SH-SY5Y (cell line): ENCODE data around the gene RBM33.

ENCODE experiments used
- GATA2 ChIP-seq: IDR thresholded peaks from 2 replicates; pipeline ENCODE4 v1.6.1; 2011; ENCODE audit warnings: mild to moderate bottlenecking, low read depth, low read length
- GATA3 ChIP-seq: IDR thresholded peaks from 2 replicates; pipeline ENCODE4 v1.6.1; 2011; ENCODE audit warnings: low read depth, mild to moderate bottlenecking, low read length, moderate library complexity

The RBM33 gene

DNA sequence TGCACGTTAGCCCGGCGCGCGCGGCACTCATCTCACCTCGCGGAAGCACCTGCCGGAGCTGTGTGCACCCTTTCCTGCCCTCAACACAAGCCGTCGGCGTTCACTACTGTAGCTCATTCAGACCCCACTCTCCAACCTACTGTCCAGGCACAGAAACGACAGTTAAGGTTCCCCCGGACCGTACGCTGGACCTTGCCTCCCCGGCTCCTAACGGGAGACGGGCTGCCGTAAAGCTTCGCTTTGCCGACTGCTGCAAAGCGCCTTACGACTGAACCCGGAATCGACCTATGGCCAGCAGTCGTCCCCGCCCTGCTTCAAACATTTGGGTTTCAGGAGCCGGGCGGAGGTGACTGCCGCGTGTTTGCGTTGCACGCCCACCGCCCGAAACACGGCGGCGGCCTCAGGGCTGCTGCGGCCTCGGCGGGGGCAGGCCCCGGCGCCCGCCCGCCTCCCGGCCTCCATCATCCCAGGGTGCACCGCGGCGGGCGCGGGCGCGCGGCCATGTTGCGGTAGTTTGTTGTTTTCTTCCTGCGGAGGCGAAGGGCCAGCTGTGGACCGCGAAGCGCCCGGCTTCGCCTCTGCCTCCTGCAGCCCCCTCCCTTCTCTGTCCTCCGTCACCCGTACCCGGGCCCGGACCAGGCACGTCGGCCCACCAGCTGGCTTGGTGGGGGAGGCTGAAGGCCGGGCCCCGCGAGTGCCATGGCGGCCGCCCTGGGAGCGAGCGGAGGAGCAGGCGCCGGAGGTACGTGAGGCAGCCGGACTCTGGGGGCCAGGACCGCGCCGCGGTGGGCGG, at the start of gene RBM33:
TSS of gene RBM33 (plus strand) at position 484 of the 793 bp plus-strand sequence. CDS start at position 700, 216 bp downstream.
- TF ChIP-seq GATA3 (no peak), GATA2 (no peak)

- TF ChIP-seq GATA3 (no peak), GATA2 (no peak)
Observed at GRCh38 chr7:155594961-155595366, 49.5 kb upstream of the RBM33 start.

DNA sequence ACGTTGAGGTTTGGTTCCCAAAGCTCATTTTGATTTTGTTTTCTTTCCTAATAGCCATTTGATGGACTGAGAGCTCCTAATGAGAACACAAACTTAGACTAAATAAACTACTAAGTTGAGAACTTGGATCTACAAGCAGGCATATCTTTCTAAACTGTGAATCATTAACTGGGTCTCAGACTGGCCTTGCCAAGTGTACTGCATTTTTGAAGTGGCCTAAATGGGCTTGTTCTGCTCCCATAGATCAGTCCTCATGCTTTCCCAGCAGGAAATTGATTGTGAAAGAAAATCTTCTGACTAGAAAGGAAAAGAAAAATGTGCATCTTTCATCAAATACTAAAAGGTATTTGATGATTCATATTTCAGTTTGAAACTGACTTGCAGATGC, 46.7 kb upstream of the RBM33 start:
- TF ChIP-seq GATA2 (no peak), GATA3 (no peak)

DNA sequence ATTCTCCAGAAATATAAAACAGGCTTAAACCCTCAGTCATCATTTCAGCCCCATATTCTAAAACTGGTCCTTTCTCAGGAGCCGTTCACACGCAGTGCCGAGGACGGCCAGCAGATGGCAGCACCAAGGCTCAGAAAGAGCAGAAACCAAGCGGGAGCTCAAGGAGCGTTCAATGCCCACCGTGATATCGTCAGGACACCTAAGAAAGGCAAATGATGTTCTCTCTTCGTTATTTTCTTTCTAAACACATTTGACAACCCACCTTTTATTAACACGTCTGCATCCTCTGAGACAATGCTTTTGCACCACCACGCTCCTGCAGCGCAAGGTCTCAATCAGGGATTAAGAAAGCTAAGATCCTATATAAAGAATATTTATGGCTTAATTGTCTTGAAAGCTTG, 45.7 kb upstream of the RBM33 start:
- no peak for TF ChIP-seq GATA2
- no peak for TF ChIP-seq GATA3

DNA sequence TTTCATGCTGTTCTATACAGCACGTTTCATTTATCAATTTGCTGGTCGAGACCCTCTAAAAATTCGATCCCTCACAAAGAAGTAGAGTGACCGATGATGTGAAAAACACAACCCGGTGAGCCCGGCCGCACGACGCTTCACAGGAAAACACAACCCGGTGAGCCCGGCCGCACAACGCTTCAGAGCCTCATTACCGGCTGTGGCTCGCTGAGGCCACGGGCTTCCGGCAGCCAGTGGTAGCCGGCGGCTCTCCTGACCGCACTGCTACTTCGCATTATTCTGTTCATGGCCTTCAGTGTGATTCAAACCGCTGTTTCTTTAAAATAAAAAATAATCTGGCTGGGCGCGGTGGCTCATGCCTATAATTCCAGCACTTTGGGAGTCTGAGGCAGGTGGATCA, 42.3 kb upstream of the RBM33 start:
- TF ChIP-seq GATA2 (no peak), GATA3 (no peak)

DNA sequence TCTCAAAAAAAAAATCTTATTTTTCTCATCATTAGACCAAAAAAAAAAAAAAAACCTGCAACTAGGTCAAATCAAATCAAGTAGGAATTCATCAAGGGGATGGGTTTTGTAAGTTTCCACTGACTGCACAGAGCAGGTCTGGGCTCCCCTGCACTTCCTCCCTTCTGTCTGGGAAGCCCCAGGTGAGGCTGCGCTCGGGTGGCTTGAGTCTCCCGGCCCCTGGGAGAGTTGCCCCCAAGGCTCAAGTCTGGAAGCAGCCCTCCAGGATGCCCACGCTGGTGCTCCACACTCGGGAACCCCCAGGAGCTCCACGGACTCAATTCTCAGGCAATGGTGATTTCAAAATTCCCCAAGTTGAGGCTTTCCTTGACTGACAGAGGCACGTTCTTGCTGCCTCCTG, 41.7 kb upstream of the RBM33 start:
- TF ChIP-seq GATA2 (no peak), GATA3 (no peak)

DNA sequence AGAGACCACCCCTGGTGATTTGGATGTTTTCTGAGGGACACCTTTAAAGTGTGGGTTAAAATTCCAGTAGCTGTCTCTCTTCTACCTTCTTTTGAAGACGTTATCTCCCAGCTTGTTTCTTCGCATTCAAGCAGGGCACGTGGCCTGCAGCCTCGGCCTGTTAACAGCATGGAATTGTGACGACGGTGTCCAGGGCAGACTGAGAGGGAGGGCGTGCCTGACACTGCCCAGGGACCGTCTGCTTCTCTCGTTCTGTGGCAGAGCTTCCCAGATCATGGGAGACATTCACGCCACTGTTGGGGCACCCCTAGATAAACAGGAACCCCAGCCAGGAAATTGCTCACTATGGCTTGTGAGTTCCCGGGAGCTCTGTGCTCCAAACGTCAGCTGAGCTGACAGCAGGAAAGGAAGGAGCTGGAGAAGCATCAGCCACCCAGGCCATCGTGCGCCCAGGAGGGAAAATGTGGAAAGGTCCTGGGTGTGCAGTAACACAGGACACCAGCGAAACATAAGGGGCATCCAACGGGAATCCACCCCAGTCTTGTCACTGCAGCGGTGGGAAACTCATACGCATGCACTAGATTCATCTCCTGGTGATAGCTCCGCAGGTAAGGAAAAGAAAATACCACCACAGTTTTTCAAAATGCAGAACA, 41.1 kb upstream of the RBM33 start:
- TF ChIP-seq GATA2, result no peak
- no peak for TF ChIP-seq GATA3

GRCh38 chr7:155603858-155604503, 40.5 kb upstream of the RBM33 start:
- TF ChIP-seq GATA3 (no peak), GATA2 (no peak)

DNA sequence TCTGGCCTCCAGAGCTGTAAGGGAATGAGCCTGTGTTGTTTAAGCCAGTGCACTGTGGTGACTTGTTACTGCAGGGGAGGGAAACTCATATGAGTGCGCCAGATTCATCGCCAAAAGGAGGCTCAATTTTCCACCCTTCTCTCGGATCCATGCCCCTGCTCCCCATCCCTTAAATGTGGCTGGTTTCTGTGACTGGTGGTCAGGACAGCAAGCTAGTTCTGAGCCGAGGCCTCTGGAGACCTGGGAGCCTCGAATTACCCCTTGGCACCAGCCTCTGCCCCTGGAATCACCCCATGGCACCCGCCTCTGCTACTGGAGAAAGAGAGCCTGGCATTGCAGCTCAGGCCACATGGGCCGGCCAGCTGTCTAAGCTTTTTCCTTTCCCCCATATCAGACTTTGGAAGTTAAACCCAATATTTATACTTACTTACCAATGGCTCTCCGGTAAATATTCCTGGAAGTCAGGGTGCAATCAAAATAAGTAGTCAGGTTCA, 39.9 kb upstream of the RBM33 start:
- TF ChIP-seq GATA3 (no peak), GATA2 (no peak)

DNA sequence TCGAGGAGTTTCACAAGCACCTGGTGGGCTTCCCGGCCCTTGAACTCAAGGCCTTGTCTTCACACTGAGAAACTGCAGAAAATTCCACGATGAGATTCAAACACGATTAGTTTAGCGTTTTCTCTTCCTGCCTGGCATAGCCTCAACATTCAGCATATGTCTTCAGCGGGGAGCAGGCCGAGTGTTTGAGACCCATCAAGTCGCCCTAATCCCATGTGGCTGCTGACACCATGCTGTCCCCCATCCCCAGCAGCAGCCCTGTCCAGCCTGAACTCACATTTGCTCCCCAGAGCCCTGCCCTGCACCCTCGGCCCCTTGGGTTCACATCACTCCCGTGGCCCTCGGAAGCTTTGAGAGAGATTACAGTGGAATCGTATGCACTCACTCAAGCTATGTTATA, 35.3 kb upstream of the RBM33 start:
- no peak for TF ChIP-seq GATA3

GRCh38 chr7:155610633-155611193, 33.7 kb upstream of the RBM33 start:
- TF ChIP-seq GATA3, result no peak
- no peak for TF ChIP-seq GATA2

- TF ChIP-seq GATA3, result no peak
- no peak for TF ChIP-seq GATA2
Observed at GRCh38 chr7:155611808-155612447, 32.5 kb upstream of the RBM33 start.

GRCh38 chr7:155612658-155613057, 31.8 kb upstream of the RBM33 start:
- TF ChIP-seq GATA2 (no peak), GATA3 (no peak)
